ENCODE measurements around the gene ADTRP.
"Not testable (repeated sequence)": the region's sequence is repeated elsewhere in the genome, so short reads cannot be mapped to it uniquely, and the experiment has no call there.

The ADTRP gene

GRCh38 chr6:11683871-11684270 is 94.7 kb downstream of the ADTRP start:
- no peak for DNase-seq (ENCODE audit: low read depth, low spot score)
- no peak overlapping the region for H3K4me3 ChIP-seq (ENCODE audit: low read length)

- H3K4me3 ChIP-seq (ENCODE audit: low read length), result no peak overlapping the region
- no peak for DNase-seq (ENCODE audit: low read depth, low spot score)
Observed at GRCh38 chr6:11682561-11682975, 96.0 kb downstream of the ADTRP start.

DNA sequence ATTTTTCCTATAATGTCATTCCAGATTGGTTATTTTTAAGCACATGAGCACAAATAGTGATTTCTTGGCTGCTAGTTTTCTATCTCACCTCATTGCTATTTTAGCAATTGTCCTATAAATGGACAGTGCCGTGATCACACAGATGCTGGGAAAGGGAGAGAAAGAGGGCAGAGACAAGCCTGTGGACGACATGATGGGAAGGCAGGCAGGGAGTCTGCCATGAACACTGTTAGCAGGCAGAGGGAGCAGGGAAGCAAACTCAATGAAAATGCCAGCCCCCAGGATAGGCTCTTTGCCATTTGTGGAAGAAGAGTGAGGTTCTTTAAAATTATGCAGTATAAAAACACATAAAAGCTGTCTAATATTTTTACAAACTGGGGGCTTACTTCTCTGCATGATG is 96.8 kb downstream of the ADTRP start:
- no peak for DNase-seq (ENCODE audit: low read depth, low spot score)
- H3K4me3 ChIP-seq (ENCODE audit: low read length), result no peak overlapping the region

- H3K4me3 ChIP-seq (ENCODE audit: low read length), result no peak overlapping the region
- DNase-seq (ENCODE audit: low read depth, low spot score), result no peak
Observed at GRCh38 chr6:11681357-11681756, 97.2 kb downstream of the ADTRP start.

GRCh38 chr6:11680479-11680878 is 98.1 kb downstream of the ADTRP start:
- not testable (repeated sequence) for H3K4me3 ChIP-seq (ENCODE audit: low read length); DNase-seq (ENCODE audit: low read depth, low spot score)

DNA sequence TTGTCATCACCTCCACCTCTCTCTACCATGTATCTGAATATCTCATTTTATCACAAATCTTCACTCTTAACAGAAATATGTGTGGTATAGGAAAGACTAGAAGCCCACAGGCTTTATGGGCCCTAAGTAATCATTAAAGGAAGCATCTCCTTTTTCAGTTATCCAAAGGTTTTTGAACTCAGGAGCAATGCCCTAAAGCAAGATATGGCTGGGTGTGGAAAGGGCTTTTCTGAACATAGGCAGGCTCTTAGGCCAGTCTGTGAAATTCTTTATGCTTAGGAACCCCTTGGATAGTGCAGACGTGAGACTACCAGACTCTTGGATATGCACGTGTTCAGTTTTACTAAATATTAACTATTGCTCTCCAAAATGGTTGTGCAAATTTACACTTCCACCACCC is 99.5 kb downstream of the ADTRP start:
- no peak for DNase-seq (ENCODE audit: low read depth, low spot score)
- no peak overlapping the region for H3K4me3 ChIP-seq (ENCODE audit: low read length)

DNA sequence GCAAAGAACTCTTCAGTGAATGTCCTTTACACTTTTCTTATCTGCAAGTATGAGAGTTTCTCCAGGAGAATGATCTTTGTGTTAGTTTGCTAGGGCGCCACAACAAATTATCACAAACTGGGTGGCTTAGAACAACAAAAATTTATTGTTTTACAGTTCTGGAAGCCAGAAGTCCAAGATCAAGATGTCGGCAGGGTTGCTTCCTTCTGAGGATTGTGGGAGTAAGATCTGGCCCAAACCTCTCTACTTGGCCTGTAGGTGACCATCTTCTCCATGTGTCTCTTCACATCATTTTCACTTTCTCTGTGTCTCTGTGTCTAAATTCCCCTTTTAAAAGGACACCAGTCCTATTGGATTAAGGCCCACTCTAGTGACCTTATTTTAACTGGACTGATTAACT is 103.0 kb downstream of the ADTRP start:
- H3K4me3 ChIP-seq (ENCODE audit: low read length), result no peak overlapping the region
- DNase-seq (ENCODE audit: low read depth, low spot score), result no peak

DNA sequence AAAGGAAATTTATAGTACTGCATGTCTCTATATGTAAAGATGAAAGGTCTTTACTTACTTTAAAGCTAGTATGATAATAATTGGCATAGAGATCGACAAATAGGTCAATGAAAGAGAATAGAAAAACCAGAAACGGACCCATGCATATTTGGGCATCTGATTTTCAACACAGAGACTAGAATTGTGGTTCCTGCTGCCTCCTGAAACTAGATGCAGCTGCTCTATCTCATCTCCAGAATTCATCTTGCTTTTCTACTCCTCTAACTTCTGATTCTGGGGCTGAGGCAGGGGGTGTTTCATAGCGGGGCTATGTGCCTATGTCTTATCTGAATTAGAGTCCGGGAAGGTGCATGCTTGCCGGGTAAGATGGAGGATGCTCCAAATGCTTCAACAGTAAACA is 105.9 kb downstream of the ADTRP start:
- H3K4me3 ChIP-seq (ENCODE audit: low read length), result no peak overlapping the region
- DNase-seq (ENCODE audit: low read depth, low spot score), result no peak

GRCh38 chr6:11672256-11672655 is 106.3 kb downstream of the ADTRP start:
- DNase-seq (ENCODE audit: low read depth, low spot score), result no peak
- H3K4me3 ChIP-seq (ENCODE audit: low read length), result no peak overlapping the region

- H3K4me3 ChIP-seq (ENCODE audit: low read length), result no peak overlapping the region
- no peak for DNase-seq (ENCODE audit: low read depth, low spot score)
Observed at GRCh38 chr6:11669696-11670095, 108.9 kb downstream of the ADTRP start.

- H3K4me3 ChIP-seq (ENCODE audit: low read length), result no peak overlapping the region
- DNase-seq (ENCODE audit: low read depth, low spot score), result no peak
Observed at GRCh38 chr6:11668455-11668854, 110.1 kb downstream of the ADTRP start.

GRCh38 chr6:11667876-11668275 is 110.7 kb downstream of the ADTRP start:
- no peak for DNase-seq (ENCODE audit: low read depth, low spot score)
- H3K4me3 ChIP-seq (ENCODE audit: low read length), result no peak overlapping the region

GRCh38 chr6:11665604-11666326 is 112.8 kb downstream of the ADTRP start:
- DNase-seq (ENCODE audit: low read depth, low spot score), result no peak
- H3K4me3 ChIP-seq (ENCODE audit: low read length), result no peak overlapping the region
